Spleen (tissue), 11 donors: ENCODE measurements around the gene KCNC1. TPM values are rescaled to one million over a fixed set of nuclear protein-coding genes. Genes with fewer than 3 reads are reported as not detected.

Source experiments
- DNase-seq: peaks from one replicate; pipeline ENCODE4 v3.0.0-alpha.2; 2020
- H3K27ac ChIP-seq, 8 donors: fragments of 200-600 bp; sonication (generic) in 7 of 8; 1 replicate in 4 of 8; 2 replicates in 4 of 8; pipeline versions ENCODE4 v1.5.0 to v1.8.0; 2016 to 2021; ENCODE audit warnings: inconsistent platforms in 4 of 8, mild to moderate bottlenecking in 4 of 8, moderate library complexity in 1 of 8
- H3K27me3 ChIP-seq, 7 donors: fragments of 200-600 bp; sonication (generic) in 6 of 7; replicated peaks in 1 of 7; 1 replicate in 4 of 7; 2 replicates in 3 of 7; pipeline versions ENCODE4 v1.5.0 to v1.8.0; 2016 to 2021; ENCODE audit warnings: inconsistent platforms in 3 of 7, mild to moderate bottlenecking in 1 of 7
- H3K36me3 ChIP-seq, 6 donors: fragments of 200-600 bp; sonication (generic) in 5 of 6; 1 replicate in 4 of 6; 2 replicates in 2 of 6; pipeline versions ENCODE4 v1.5.0 to v1.8.0; 2016 to 2021; ENCODE audit warnings: inconsistent platforms in 2 of 6
- H3K4me1 ChIP-seq, 6 donors: fragments of 200-600 bp; sonication (generic) in 5 of 6; 1 replicate in 3 of 6; 2 replicates in 3 of 6; pipeline versions ENCODE4 v1.5.0 to v1.8.0; 2016 to 2021; ENCODE audit warnings: inconsistent platforms in 3 of 6
- H3K4me3 ChIP-seq, 8 donors: fragments of 200-600 bp; sonication (generic) in 7 of 8; 1 replicate in 4 of 8; 2 replicates in 4 of 8; pipeline versions ENCODE4 v1.5.0 to v1.8.0; 2016 to 2021; ENCODE audit warnings: inconsistent platforms in 4 of 8, mild to moderate bottlenecking in 4 of 8, moderate library complexity in 2 of 8
- H3K9me3 ChIP-seq, 8 donors: fragments of 200-600 bp; sonication (generic) in 7 of 8; 1 replicate in 4 of 8; 2 replicates in 4 of 8; pipeline versions ENCODE4 v1.5.0 to v1.8.0; 2016 to 2021; ENCODE audit warnings: inconsistent platforms in 4 of 8
- POLR2A ChIP-seq, 3 donors: fragments of 450-650 bp; IDR thresholded peaks; one replicate each; pipeline ENCODE4 v1.5.1; 2017; ENCODE audit warnings: antibody characterized with exemption in 3 of 3, mild to moderate bottlenecking in 1 of 3
- POLR2AphosphoS5 ChIP-seq, 3 donors: sonication (generic); formaldehyde crosslinking; IDR thresholded peaks; one replicate each; pipeline ENCODE4 v1.5.1; 2017; ENCODE audit warnings: antibody characterized with exemption in 3 of 3
- WGBS, 5 donors: extraction: QIAGEN DNeasy Blood & Tissue Kit in 3 of 5; methylation state at CpG; one replicate each; pipeline versions ENCODE4 v1.1.5 to v1.1.7; 2013 to 2018; 5-methylcytosine and 5-hydroxymethylcytosine counted together
- intact Hi-C: fragments of 100-400 bp; cut with DNase I; formaldehyde crosslinking; loops from one replicate; pipeline ENCODE4 v1.15.0; 2023; ENCODE audit warnings: low total_unique reads
- polyA plus RNA-seq, 3 donors: library from polyadenylated mRNA; stranded (reverse); fragments of 200-250 nt; gene quantifications; one replicate each; pipeline ENCODE4 v1.2.1, GENCODE V29; 2013
- total RNA-seq, 7 donors: library from RNA; depleted of rRNA in 3 of 7; stranded (reverse); fragments of >200 nt in 3 of 7; fragmentation: NEBNext Ultra II Directional in 4 of 7; extraction: Animal tissue kit (Norgen Biotek cat#: 25700) in 4 of 7; gene quantifications; one replicate each; pipeline versions ENCODE4 v1.1.0 to v1.2.1, GENCODE V29; 2016 to 2021
- TF ChIP-seq, protein P1 (sequence below), 11 experiments: fragments of 200-600 bp in 7 of 11; fragments of 450-650 bp in 4 of 11; sonication (generic) in 4 of 11; IDR thresholded peaks in 8 of 11; conservative IDR thresholded peaks in 3 of 11; 1 replicate in 7 of 11; 2 replicates in 4 of 11; pipeline versions ENCODE4 v1.4.0 to v1.8.0; 2016 to 2021; ENCODE audit warnings: antibody characterized with exemption in 11 of 11, inconsistent platforms in 4 of 11, mild to moderate bottlenecking in 1 of 11
- donor health status: healthy with polysubstance abuse.
- donor health status: DM: no; HTN: no; CAD: no; lungs with moderate emphysema.
- donor health status: DM: no; HTN: no; CAD: no.
- donor health status: Bipolar disorder and iron deficiency.
- donor health status: healthy.
- donor health status: DM: no; HTN: no; CAD: no.
- donor health status: DM: yes; HTN: yes; CAD: no.

The KCNC1 gene
- total and polyA plus RNA-seq, 10 donors, result not detected

DNA sequence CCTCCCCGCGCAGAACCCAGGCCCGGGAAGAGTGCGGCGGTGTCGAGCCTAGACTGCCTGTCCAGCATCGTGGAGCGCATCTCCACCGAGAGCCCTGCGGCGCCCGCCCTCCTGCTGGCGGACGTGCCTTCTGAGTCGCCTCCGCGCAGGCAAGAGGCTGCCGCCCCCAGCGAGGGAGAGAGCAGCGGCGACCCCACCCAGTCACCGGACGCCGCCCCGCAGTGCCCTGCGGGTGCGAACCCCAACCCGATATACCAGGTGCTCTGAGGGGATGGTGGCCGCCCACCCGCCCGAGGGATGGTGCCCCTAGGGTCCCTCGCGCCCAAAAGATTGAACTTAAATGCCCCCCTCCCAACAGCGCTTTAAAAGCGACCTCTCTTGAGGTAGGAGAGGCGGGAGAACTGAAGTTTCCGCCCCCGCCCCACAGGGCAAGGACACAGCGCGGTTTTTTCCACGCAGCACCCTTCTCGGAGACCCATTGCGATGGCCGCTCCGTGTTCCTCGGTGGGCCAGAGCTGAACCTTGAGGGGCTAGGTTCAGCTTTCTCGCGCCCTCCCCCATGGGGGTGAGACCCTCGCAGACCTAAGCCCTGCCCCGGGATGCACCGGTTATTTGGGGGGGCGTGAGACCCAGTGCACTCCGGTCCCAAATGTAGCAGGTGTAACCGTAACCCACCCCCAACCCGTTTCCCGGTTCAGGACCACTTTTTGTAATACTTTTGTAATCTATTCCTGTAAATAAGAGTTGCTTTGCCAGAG lies 13.2 kb upstream of the KCNC1 start:
- peaks cover 0 to 39% (median 26%) of the 10 kb centered on the region in 6 donors for H3K4me1 ChIP-seq
- no peaks in the 10 kb centered on the region for H3K36me3 ChIP-seq
- TF ChIP-seq, protein P1, sequence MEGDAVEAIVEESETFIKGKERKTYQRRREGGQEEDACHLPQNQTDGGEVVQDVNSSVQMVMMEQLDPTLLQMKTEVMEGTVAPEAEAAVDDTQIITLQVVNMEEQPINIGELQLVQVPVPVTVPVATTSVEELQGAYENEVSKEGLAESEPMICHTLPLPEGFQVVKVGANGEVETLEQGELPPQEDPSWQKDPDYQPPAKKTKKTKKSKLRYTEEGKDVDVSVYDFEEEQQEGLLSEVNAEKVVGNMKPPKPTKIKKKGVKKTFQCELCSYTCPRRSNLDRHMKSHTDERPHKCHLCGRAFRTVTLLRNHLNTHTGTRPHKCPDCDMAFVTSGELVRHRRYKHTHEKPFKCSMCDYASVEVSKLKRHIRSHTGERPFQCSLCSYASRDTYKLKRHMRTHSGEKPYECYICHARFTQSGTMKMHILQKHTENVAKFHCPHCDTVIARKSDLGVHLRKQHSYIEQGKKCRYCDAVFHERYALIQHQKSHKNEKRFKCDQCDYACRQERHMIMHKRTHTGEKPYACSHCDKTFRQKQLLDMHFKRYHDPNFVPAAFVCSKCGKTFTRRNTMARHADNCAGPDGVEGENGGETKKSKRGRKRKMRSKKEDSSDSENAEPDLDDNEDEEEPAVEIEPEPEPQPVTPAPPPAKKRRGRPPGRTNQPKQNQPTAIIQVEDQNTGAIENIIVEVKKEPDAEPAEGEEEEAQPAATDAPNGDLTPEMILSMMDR (IDR thresholded peaks at IDR 0.05 in 8 of 11, conservative IDR thresholded peaks at IDR 0.05 in 3 of 11), result no peak
- TF ChIP-seq POLR2A (IDR thresholded peaks at IDR 0.05), result no peak
- TF ChIP-seq POLR2AphosphoS5 (IDR thresholded peaks at IDR 0.05), result no peak
- peak overlapping the region in 4 of 8 donors; percentile 6 to 27 (median 8) for H3K4me3 ChIP-seq
- intact Hi-C loops, result loop anchor here (10.0 kb wide), 2 partner anchors 117 to 253 kb away; no protein-coding TSS in a partner anchor
- no peak overlapping the region for H3K27ac ChIP-seq
- no peaks in the 10 kb centered on the region for H3K9me3 ChIP-seq
- 11 to 16% (median 12%) methylated on average over 31 to 56 of the region's 56 CpGs for WGBS, 5 donors
- no peak for DNase-seq
- H3K27me3 ChIP-seq, result peaks cover 3 to 93% (median 53%) of the 10 kb centered on the region in 7 donors

DNA sequence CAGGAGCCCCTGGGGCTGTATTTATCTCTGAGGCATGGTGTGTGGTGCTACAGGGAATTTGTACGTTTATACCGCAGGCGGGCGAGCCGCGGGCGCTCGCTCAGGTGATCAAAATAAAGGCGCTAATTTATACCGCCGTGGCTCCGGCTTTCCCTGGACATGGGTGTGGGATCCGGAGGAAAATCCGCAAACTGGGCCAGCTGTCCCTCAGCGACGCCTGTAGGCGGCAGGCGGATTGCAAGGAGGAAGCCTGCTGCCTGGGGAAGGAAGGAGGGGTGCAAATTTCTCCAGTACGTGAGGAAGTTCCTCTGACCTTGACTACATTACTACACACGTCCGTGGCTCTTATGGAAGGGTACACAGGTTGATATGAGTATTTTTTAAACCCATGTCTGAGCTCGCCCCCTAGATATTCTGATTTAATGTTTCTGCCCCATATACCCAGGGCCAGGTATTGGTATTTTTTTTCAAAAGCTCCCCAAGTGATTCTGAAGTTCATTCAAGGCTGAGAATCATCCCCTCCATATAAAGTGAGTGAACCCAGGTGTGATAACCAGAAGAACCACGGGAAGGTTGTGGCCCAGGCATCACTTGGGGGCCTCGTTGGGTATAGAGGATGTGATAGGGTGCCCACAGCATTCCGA lies 12.5 kb upstream of the KCNC1 start:
- TF ChIP-seq, protein P1 (IDR thresholded peaks at IDR 0.05 in 8 of 11, conservative IDR thresholded peaks at IDR 0.05 in 3 of 11), result peak in 3 of 11 experiments; percentile 24 to 35 (median 31)
- no peak for TF ChIP-seq POLR2AphosphoS5 (IDR thresholded peaks at IDR 0.05)
- DNase-seq, result no peak

GRCh38 chr11:17724020-17724908 lies 10.3 kb upstream of the KCNC1 start:
- no peaks in the 10 kb centered on the region for H3K36me3 ChIP-seq
- WGBS, 5 donors, result 72 to 80% (median 73%) methylated on average over 10 of the region's 10 CpGs
- TF ChIP-seq POLR2AphosphoS5 (IDR thresholded peaks at IDR 0.05) (no peak), POLR2A (IDR thresholded peaks at IDR 0.05) (no peak)
- TF ChIP-seq, protein P1 (IDR thresholded peaks at IDR 0.05 in 8 of 11, conservative IDR thresholded peaks at IDR 0.05 in 3 of 11), result no peak
- no peak overlapping the region for H3K4me3 ChIP-seq
- H3K4me1 ChIP-seq, result peaks cover 0 to 32% (median 23%) of the 10 kb centered on the region in 6 donors
- H3K27me3 ChIP-seq, result peaks cover 3 to 78% (median 37%) of the 10 kb centered on the region in 7 donors
- intact Hi-C loops, result loop anchor here (10.0 kb wide), 2 partner anchors 119 to 251 kb away; no protein-coding TSS in a partner anchor
- no peaks in the 10 kb centered on the region for H3K9me3 ChIP-seq
- no peak overlapping the region for H3K27ac ChIP-seq
- no peak for DNase-seq

More for the DNA sequence above, 12.5 kb upstream of the KCNC1 start:
- H3K4me3 ChIP-seq, result peak overlapping the region in 1 of 8 donors; percentile 27
- H3K4me1 ChIP-seq, result peaks cover 0 to 39% (median 26%) of the 10 kb centered on the region in 6 donors
- H3K9me3 ChIP-seq, result no peaks in the 10 kb centered on the region
- WGBS, 5 donors, result 12 to 17% (median 14%) methylated on average over 25 of the region's 25 CpGs
- no peak overlapping the region for H3K27ac ChIP-seq
- intact Hi-C loops, result loop anchor here (10.0 kb wide), 2 partner anchors 117 to 253 kb away; no protein-coding TSS in a partner anchor
- peaks cover 3 to 90% (median 53%) of the 10 kb centered on the region in 7 donors for H3K27me3 ChIP-seq
- no peaks in the 10 kb centered on the region for H3K36me3 ChIP-seq
